ENCODE results near the gene PGBD4.
A peak's percentile ranks its signal among the peaks of the same experiment; 100 is the strongest.

Gene PGBD4

DNA sequence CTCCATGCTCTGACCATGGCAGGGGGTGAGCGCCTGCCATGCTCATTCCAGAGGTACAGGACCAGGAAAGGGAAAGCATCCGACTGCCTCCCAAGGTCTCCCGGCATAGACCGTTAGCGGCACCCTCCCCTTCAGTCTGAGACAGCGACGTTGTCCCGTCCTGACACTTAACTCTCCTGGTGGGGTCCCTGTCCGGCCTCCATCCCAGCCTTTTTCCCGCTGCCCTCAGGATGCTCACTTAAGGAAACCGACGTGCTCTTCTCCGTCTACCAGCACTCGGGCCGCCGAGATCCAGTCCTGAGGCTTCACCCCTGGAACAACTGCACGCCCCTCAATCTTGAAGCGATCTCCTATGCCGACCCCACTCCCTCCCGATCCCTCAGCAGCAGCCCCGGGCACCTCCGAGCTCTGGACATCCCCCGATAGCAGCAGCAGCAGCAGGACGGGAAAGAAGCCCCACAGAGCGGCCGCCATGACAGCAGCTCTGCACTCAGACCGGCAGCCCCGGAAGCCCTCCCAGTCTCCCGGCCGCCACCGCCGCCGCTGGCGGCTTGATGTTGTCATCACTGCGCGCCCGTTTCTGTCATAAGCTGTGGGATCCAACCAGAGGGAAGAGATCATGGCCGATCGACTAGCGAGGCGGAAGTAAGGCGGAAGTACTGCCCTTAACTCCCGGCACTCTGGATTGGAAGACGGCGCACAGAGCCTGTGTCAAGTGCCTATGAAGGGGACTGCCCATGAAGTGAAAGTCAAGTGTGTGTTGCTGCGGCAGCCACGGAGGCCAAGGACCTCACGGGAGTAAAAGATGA is at the start of gene PGBD4, which contains the start of gene EMC7:
PGBD4 (plus strand) TSS at position 718 of the 809 bp plus-strand sequence. CDS start 449 bp downstream, outside the sequence.
EMC7 (minus strand) TSS at position 497 of the 809 bp plus-strand sequence; CDS start at position 474, 23 bp downstream.
- DNase-seq, result peak; percentile 100

- no peak for DNase-seq
Measured at GRCh38 chr15:34054081-34054707, 47.7 kb upstream of the PGBD4 start.

DNA sequence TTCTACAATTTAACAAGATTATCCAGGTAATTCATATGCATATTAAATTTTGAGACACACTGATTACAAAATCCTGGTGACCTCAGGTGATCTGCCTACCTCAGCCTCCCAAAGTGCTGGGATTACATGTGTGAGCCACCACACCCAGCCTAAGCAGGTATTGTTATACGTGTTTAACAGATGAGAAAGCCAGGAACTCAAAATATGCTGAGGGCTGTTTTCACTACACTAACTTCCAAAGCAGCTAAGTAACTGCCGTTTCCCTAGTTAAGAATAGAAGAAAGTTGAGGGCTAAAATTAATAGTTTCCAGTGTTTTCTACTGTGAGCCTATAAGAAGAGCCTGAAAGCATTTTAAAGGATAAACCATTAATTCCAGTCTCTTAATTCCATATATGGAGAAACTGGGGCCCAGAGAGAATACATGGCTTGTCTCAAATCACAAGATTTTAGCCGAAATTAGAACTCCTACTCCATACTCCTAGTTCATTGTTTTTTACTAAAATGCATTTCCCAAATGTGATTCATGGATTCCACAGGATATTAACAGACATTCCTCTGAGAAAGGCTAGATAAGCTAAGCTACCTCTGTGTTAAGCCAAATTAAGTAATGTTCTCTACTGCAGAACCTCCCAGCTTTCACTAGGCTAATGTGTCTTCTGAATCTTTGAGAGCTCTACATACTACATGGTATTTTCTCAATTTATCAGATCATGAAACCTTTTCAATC is 45.9 kb upstream of the PGBD4 start:
- DNase-seq, result no peak

DNA sequence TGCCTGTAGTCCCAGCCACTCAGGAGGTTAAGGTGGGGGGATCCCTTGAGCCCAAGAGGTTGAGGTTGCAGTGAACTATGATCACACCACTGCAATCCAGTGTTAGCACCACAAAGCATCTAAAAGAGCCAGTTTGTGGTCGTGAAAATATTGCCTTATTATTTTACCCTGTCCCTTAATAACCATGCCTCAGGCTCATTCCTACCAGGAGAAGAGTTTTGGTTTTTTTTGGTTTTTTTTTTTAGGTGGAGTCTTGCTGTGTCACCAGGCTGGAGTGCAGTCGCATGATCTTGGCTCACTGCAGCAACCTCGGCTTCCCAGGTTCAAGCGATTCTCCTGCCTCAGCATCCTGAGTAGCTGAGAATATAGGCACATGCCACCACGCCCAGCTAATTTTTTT is 45.0 kb upstream of the PGBD4 start:
- no peak for DNase-seq

GRCh38 chr15:34059476-34059875 is 42.4 kb upstream of the PGBD4 start:
- DNase-seq, result no peak

GRCh38 chr15:34059946-34060345 is 41.9 kb upstream of the PGBD4 start:
- no peak for DNase-seq

DNA sequence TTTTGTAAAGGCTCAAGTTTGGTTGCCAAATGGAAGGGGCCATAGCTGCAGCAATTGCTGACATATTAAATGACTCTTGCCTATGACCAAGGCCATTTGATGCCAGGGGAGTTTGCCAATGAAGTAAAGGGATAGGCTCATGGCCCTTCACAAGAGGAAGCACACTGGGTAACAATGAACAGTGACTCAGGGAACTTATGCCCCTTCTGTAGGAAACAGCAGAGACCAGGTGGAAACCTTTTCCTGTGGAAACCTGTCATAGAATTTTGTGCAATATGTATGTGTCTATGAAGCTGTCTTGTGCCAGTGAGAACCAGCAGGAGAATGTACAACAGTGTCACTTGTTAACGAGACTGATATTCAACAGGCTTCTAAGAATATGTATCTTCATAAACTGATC is 37.4 kb upstream of the PGBD4 start:
- no peak for DNase-seq

GRCh38 chr15:34065261-34065660 is 36.6 kb upstream of the PGBD4 start:
- no peak for DNase-seq

DNA sequence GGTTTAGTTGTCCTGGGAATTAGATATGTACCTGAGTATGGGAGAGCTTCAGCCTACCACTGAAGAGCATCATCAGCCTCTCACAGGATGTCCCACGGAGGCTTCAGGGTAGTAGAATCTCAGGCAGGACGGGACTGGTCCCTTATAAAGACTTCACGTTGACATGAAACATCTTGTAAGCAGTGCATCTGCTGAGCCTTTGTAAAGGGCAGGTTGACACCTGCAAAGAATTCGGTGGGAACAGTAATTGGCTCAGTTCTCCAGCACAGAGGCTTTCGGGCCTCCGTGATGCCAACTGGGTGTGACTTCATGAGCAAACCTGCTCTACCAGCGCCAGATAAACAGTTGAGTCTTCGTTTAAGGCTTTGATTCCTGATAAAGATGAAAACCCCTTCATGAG is 35.9 kb upstream of the PGBD4 start:
- DNase-seq, result no peak

DNA sequence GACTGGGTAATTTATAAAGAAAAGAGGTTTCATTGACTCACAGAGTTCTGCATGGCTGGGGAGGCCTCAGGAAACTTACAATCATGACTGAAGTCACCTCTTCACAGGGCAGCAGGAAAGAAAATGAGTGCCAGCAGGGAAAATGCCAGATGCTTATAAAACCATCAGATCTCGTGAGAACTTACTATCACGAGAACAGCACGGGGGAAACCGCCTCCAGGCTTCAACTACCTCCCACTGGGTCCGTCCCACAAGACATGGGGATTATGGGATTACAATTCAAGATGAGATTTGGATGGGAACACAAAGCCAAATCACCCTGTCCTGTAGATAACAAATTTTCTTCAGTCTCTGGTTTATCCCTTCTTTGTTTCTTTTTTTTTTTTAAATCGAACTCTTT is 31.9 kb upstream of the PGBD4 start:
- DNase-seq, result no peak

DNA sequence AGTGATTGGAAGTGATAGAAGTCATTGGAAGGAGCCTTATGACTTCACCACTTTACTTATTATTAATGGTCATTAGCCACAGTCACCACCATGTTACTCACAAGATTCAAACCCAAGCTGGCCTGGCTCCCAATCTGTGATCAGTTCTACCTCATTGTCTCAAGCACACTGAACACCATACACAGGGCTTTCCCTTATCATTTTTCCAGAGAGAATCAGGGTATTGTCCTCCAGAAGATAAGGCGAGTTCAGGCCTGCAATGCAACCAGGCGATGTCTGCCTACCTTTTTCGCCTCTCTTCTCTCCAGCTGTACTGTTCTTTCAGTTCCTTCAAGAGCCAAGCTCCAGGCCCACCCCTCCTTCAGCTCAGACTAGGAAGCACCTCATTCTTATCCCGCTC is 25.1 kb upstream of the PGBD4 start:
- no peak for DNase-seq

DNA sequence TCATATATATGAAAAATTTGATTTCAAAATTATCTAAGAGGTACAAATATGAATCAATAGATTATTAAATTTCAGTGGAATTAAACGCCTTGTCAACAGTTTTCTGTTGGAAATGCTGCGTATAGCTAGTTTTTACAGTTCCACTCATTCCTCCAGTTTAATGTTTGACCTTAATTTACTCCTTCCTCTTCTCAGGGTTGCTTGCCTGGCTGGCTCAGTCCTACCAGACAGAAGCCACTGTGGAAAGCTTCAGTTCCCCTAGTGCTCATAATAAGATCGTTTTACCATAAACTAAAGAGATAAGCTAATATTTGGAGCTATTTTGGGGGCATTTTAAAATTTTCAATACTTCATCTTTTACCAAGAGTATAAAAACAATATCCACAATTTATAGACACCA is 23.0 kb upstream of the PGBD4 start:
- no peak for DNase-seq

DNA sequence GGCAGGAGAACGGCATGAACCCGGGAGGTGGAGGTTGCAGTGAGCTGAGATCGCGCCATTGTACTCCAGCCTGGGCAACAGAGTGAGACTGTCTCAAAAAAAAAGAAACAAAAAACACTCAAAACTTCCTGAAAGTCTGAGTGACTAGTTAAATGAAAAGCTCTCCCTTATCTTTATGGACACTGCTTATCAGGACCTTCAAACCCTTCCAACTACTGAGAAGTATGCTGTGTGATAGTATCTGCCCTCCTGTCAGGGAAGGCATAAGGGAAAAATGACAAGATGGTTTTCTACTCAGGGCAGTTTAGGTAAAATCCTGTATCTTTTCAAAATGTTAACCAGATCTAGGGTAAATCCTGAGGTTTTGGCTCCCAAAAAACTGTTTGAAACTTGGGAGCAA is 22.0 kb upstream of the PGBD4 start:
- no peak for DNase-seq

GRCh38 chr15:34084086-34084485 is 17.8 kb upstream of the PGBD4 start:
- DNase-seq, result no peak

GRCh38 chr15:34085746-34086145 is 16.1 kb upstream of the PGBD4 start:
- DNase-seq, result no peak

DNA sequence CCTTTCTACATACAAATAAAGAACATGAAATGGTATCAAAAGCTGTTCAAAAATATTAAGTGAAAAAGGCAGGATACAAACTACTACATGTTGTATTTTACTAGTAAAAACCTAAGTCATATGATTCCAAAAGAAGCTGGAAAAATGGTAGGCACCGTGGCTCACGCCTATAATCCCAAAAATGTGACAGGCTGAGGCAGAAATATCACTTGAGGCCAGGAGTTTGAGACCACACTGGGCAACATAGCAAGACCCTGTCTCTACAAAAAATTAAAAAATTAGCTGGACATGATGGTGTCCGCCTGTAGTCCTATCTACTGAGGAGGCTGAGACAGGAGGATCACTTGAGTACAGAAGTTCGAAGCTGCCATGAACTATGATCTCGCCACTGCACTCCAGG is 2.0 kb upstream of the PGBD4 start:
- DNase-seq, result no peak

GRCh38 chr15:34102175-34102925 is 467 bp downstream of the PGBD4 start:
- no peak for DNase-seq

GRCh38 chr15:34106423-34106822 is 4.5 kb downstream of the PGBD4 start:
- no peak for DNase-seq

DNA sequence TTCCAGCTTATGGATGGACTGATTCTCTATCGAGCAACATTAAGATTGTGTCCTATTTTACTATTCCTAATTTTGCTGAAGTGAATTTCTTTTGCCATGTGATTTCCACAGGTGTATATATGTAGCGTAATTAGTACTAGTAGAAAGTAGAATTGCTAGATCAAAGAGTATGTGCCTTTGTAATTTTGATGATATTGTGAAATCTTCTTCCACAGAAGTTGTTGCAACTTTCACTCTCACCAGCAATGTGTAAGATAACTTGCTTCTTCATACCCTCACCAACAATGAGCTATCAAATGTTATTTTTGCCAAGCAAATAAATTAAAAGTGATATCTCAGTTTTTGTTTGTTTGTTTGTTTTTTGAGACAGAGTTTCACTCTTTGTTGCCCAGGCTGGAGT is 5.4 kb downstream of the PGBD4 start:
- DNase-seq, result no peak

GRCh38 chr15:34109797-34110663 is 8.1 kb downstream of the PGBD4 start:
- no peak for DNase-seq

GRCh38 chr15:34111488-34111887 is 9.6 kb downstream of the PGBD4 start:
- no peak for DNase-seq

DNA sequence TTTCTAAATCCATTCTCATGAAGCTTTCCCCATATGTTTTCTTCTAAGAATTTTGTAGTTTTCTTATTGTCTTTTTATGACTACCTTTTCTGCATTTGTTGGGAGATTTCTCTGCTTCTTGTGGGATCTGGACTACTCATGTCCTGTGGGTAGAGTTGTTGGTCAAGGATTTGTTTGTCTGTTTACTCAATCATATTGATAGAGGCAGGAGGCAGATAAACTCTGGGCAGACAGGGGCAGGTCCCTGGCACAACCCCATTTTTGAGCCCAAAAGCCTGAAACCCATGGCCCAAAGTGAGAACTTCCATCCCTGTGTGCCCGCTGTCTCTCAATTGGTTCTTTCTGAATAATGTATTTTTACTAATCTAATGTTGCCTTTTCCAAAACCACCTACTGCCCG is 12.3 kb downstream of the PGBD4 start:
- no peak for DNase-seq
